H9 (cell line): ENCODE data around the gene WT1. TPM values are rescaled to one million over a fixed set of nuclear protein-coding genes. Genes with fewer than 3 reads are reported as not detected.

ENCODE experiments used
- DNase-seq: peaks from one replicate; pipeline ENCODE4 v3.0.0-alpha.2; 2017
- H2AFZ ChIP-seq: one replicate; pipeline ENCODE4 v1.6.1; 2013; ENCODE audit warnings: mild to moderate bottlenecking, low read length, control low read depth, moderate library complexity
- H2AK5ac ChIP-seq: 2 replicates; pipeline ENCODE4 v1.6.1; 2013; ENCODE audit warnings: low read length, control low read depth, mixed read lengths; ENCODE audit not compliant: insufficient read length
- H2BK120ac ChIP-seq: one replicate; pipeline ENCODE4 v1.6.1; 2013; ENCODE audit warnings: low read depth, mild to moderate bottlenecking, low read length, control low read depth, inconsistent platforms; ENCODE audit not compliant: poor library complexity, severe bottlenecking
- H2BK12ac ChIP-seq: 2 replicates; pipeline ENCODE4 v1.6.1; 2013; ENCODE audit warnings: low read length, control low read depth, mixed read lengths, low read depth; ENCODE audit not compliant: insufficient read length
- H2BK15ac ChIP-seq: 2 replicates; pipeline ENCODE4 v1.6.1; 2013; ENCODE audit warnings: low read depth, low read length, control low read depth
- H2BK20ac ChIP-seq: one replicate; pipeline ENCODE4 v1.6.1; 2013; ENCODE audit warnings: low read depth, mild to moderate bottlenecking, low read length, control low read depth, inconsistent platforms; ENCODE audit not compliant: poor library complexity, severe bottlenecking
- H2BK5ac ChIP-seq: 2 replicates; pipeline ENCODE4 v1.6.1; 2013; ENCODE audit warnings: low read length, control low read depth, mixed read lengths; ENCODE audit not compliant: insufficient read length
- H3K14ac ChIP-seq: 2 replicates; pipeline ENCODE4 v1.6.1; 2013; ENCODE audit warnings: low read length, control low read depth; ENCODE audit not compliant: insufficient read depth
- H3K18ac ChIP-seq: 2 replicates; pipeline ENCODE4 v1.6.1; 2013; ENCODE audit warnings: low read depth, mild to moderate bottlenecking, mixed read lengths, low read length, control low read depth; ENCODE audit not compliant: insufficient read length
- H3K23ac ChIP-seq: 2 replicates; pipeline ENCODE4 v1.6.1; 2013; ENCODE audit warnings: low read length, control low read depth, mixed read lengths, low read depth; ENCODE audit not compliant: insufficient read length
- H3K23me2 ChIP-seq: 2 replicates; pipeline ENCODE4 v1.6.1; 2013; ENCODE audit warnings: low read depth, mild to moderate bottlenecking, mixed read lengths, low read length, control low read depth; ENCODE audit not compliant: insufficient read length, poor library complexity, severe bottlenecking
- H3K27ac ChIP-seq: 2 replicates; pipeline ENCODE4 v1.5.1; 2013; ENCODE audit warnings: low read length, control low read depth, mixed read lengths, low read depth; ENCODE audit not compliant: insufficient read length
- H3K27me3 ChIP-seq: 2 replicates; pipeline ENCODE4 v1.6.1; 2013; ENCODE audit warnings: low read length, control low read depth, inconsistent platforms; ENCODE audit not compliant: insufficient read depth
- H3K4ac ChIP-seq: 2 replicates; pipeline ENCODE4 v1.6.1; 2013; ENCODE audit warnings: low read depth, mild to moderate bottlenecking, control low read depth, inconsistent platforms, low read length, moderate library complexity
- H3K4me1 ChIP-seq: 2 replicates; pipeline ENCODE4 v1.6.1; 2013; ENCODE audit warnings: low read length, control low read depth, inconsistent platforms; ENCODE audit not compliant: insufficient read depth
- H3K4me2 ChIP-seq: 2 replicates; pipeline ENCODE4 v1.6.1; 2013; ENCODE audit warnings: low read length, control low read depth, mixed read lengths; ENCODE audit not compliant: insufficient read length, insufficient read depth
- H3K56ac ChIP-seq: 2 replicates; pipeline ENCODE4 v1.6.1; 2013; ENCODE audit warnings: low read depth, mild to moderate bottlenecking, mixed read lengths, low read length, control low read depth; ENCODE audit not compliant: insufficient read length
- H3K79me1 ChIP-seq: 2 replicates; pipeline ENCODE4 v1.6.1; 2013; ENCODE audit warnings: low read depth, mild to moderate bottlenecking, moderate library complexity, low read length, control low read depth, inconsistent platforms; ENCODE audit not compliant: insufficient read depth, poor library complexity, severe bottlenecking
- H3K79me2 ChIP-seq: 2 replicates; pipeline ENCODE4 v1.6.1; 2013; ENCODE audit warnings: low read length, control low read depth, inconsistent platforms; ENCODE audit not compliant: insufficient read depth
- H3K9ac ChIP-seq: 2 replicates; pipeline ENCODE4 v1.6.1; 2013; ENCODE audit warnings: low read length, control low read depth, mixed read lengths; ENCODE audit not compliant: insufficient read length; ENCODE audit errors: extremely low read depth
- H3K9me3 ChIP-seq: one replicate; pipeline ENCODE4 v1.6.1; 2013; ENCODE audit warnings: low read depth, low read length, inconsistent platforms; ENCODE audit not compliant: control insufficient read depth
- H3T11ph ChIP-seq: one replicate; pipeline ENCODE4 v1.6.1; 2013; ENCODE audit warnings: mild to moderate bottlenecking, low read length, control low read depth, inconsistent platforms
- H4K20me1 ChIP-seq: one replicate; pipeline ENCODE4 v1.6.1; 2013; ENCODE audit not compliant: control insufficient read depth, insufficient read length, insufficient read depth
- H4K5ac ChIP-seq: 2 replicates; pipeline ENCODE4 v1.6.1; 2013; ENCODE audit warnings: low read depth, mild to moderate bottlenecking, mixed read lengths, low read length, control low read depth; ENCODE audit not compliant: insufficient read length
- H4K8ac ChIP-seq: replicated peaks from 2 replicates; pipeline ENCODE4 v1.6.1; 2013; ENCODE audit warnings: low read length, control low read depth, mixed read lengths, low read depth; ENCODE audit not compliant: insufficient read length
- H4K91ac ChIP-seq: 2 replicates; pipeline ENCODE4 v1.6.1; 2013; ENCODE audit warnings: low read depth, mild to moderate bottlenecking, moderate library complexity, mixed read lengths, low read length, control low read depth; ENCODE audit not compliant: insufficient read length
- H3K27ac Mint-ChIP-seq, 3 experiments: 2 replicates in 2 of 3; 3 replicates in 1 of 3; pipeline ENCODE4 v1.8.0; 2020 to 2021; ENCODE audit warnings: mixed read lengths in 3 of 3, mild to moderate bottlenecking in 1 of 3, moderate library complexity in 1 of 3
- H3K27me3 Mint-ChIP-seq: 2 replicates; pipeline ENCODE4 v1.8.0; 2021; ENCODE audit warnings: low read depth, mild to moderate bottlenecking, moderate library complexity, mixed read lengths
- H3K36me3 Mint-ChIP-seq, 3 experiments: 2 replicates in 2 of 3; 3 replicates in 1 of 3; pipeline ENCODE4 v1.8.0; 2020 to 2021; ENCODE audit warnings: low read depth in 3 of 3, mixed read lengths in 3 of 3; ENCODE audit not compliant: insufficient read depth in 1 of 3
- H3K4me1 Mint-ChIP-seq, 2 experiments: 2 replicates each; pipeline ENCODE4 v1.8.0; 2020; ENCODE audit warnings: mixed read lengths in 2 of 2
- H3K4me3 Mint-ChIP-seq, 2 experiments: 2 replicates in 1 of 2; 3 replicates in 1 of 2; pipeline ENCODE4 v1.8.0; 2020 to 2021; ENCODE audit warnings: mild to moderate bottlenecking in 2 of 2, mixed read lengths in 2 of 2, moderate library complexity in 1 of 2
- H3K9me3 Mint-ChIP-seq, 2 experiments: 2 replicates in 1 of 2; 3 replicates in 1 of 2; pipeline ENCODE4 v1.8.0; 2020; ENCODE audit warnings: mild to moderate bottlenecking in 2 of 2, mixed read lengths in 2 of 2, moderate library complexity in 1 of 2
- WGBS: extraction: QIAGEN DNeasy Blood & Tissue Kit; methylation state at CpG from one replicate; pipeline ENCODE4 v1.1.7; 2013; ENCODE audit warnings: missing lambda C conversion rate, low lambda C conversion rate, mixed read lengths; ENCODE audit not compliant: insufficient read length; ENCODE audit errors: extremely low coverage; 5-methylcytosine and 5-hydroxymethylcytosine counted together
- total RNA-seq: library from RNA; stranded (reverse); gene quantifications from 2 replicates; pipeline ENCODE4 v1.2.1, GENCODE V29; 2021
- TF ChIP-seq, protein P1 (sequence below): fragments of 200-600 bp; sonication (generic); conservative IDR thresholded peaks from 3 replicates; pipeline ENCODE4 v1.8.0; 2021; ENCODE audit warnings: antibody characterized with exemption, mild to moderate bottlenecking

Gene WT1
- total RNA-seq, 1 experiment from 2014 or later: 0.20 TPM

DNA sequence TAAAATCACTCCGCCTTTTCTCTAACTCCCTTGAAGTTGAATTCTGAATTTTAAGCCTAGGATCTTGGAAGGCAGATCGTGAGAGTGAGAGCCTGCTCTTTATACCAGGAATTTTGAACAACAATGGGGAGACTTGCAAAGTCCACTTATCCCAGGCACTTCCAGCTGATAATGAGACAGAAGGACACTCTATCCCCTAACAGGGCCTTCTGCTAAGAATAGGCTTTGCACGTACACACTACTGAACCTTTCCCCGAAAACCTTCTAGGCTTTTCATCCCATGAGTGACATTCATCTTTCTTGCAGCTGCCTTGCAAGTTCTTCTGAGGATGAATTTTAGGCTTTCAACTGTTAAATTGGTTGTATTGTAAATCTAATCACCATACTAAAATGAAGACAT, 44.0 kb upstream of the WT1 start:
- Histone ChIP-seq H3K27me3 (no peaks in the 10 kb centered on the region), H3K27ac (no peak overlapping the region), H3K23ac (no peak overlapping the region), H3K56ac (no peak overlapping the region), H2BK15ac (no peak overlapping the region), H3K79me1 (no peaks in the 10 kb centered on the region), H2BK20ac (no peak overlapping the region), H3K79me2 (no peaks in the 10 kb centered on the region), H4K91ac (no peak overlapping the region), H3K18ac (no peak overlapping the region), H2BK120ac (no peak overlapping the region), H3K9ac (no peak overlapping the region), H2BK5ac (no peak overlapping the region), H2AFZ (no peak overlapping the region), H3K9me3 (no peaks in the 10 kb centered on the region), H3K4me2 (no peak overlapping the region), H4K20me1 (no peaks in the 10 kb centered on the region), H4K8ac (no peak overlapping the region), H3K23me2 (no peaks in the 10 kb centered on the region), H3K14ac (no peak overlapping the region), H2AK5ac (no peak overlapping the region), H3K4me1 (no peaks in the 10 kb centered on the region; the same call in 1 of the 2 replicates), H3T11ph (no peak overlapping the region), H4K5ac (no peak overlapping the region), H3K4ac (no peak overlapping the region), H2BK12ac (no peak overlapping the region)
- Mint-ChIP-seq H3K4me3 (no peak overlapping the region), H3K27me3 (peaks cover 3% of the 10 kb centered on the region; the same call in 1 of the 2 replicates), H3K9me3 (no peaks in the 10 kb centered on the region), H3K4me1 (peaks cover 11 to 17% of the 10 kb centered on the region in 2 experiments), H3K27ac (0 out of 7 replicates have a peak overlapping the region, but pooled peaks of 1 of the 3 experiments have one; percentile 16), H3K36me3 (no peaks in the 10 kb centered on the region)
- TF ChIP-seq, protein P1, sequence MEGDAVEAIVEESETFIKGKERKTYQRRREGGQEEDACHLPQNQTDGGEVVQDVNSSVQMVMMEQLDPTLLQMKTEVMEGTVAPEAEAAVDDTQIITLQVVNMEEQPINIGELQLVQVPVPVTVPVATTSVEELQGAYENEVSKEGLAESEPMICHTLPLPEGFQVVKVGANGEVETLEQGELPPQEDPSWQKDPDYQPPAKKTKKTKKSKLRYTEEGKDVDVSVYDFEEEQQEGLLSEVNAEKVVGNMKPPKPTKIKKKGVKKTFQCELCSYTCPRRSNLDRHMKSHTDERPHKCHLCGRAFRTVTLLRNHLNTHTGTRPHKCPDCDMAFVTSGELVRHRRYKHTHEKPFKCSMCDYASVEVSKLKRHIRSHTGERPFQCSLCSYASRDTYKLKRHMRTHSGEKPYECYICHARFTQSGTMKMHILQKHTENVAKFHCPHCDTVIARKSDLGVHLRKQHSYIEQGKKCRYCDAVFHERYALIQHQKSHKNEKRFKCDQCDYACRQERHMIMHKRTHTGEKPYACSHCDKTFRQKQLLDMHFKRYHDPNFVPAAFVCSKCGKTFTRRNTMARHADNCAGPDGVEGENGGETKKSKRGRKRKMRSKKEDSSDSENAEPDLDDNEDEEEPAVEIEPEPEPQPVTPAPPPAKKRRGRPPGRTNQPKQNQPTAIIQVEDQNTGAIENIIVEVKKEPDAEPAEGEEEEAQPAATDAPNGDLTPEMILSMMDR: no peak
- no CpG with 5 or more reads among the region's 4 CpGs for WGBS
- no peak for DNase-seq
